HG02884 (cell line): ENCODE data around the gene ATP5F1B.
"Not testable (repeated sequence)": the region's sequence is repeated elsewhere in the genome, so short reads cannot be mapped to it uniquely, and the experiment has no call there.

ENCODE experiments used
- ATAC-seq: cut with Tn5 transposase; IDR thresholded peaks from one replicate; pipeline ENCODE4 v1.9.1; 2021; ENCODE audit warnings: mild to moderate bottlenecking, moderate library complexity; ENCODE audit not compliant: unreplicated experiment

ATP5F1B gene

GRCh38 chr12:56648023-56648422, 2.2 kb upstream of the ATP5F1B start:
- not testable (repeated sequence) for ATAC-seq

GRCh38 chr12:56645201-56645716, 525 bp downstream of the ATP5F1B start:
- ATAC-seq: no peak

- no peak for ATAC-seq
Measured at GRCh38 chr12:56644654-56645053, 1.1 kb downstream of the ATP5F1B start.

GRCh38 chr12:56641219-56641618, 4.6 kb downstream of the ATP5F1B start:
- no peak for ATAC-seq

GRCh38 chr12:56637621-56638020, 8.2 kb downstream of the ATP5F1B start:
- no peak for ATAC-seq

- ATAC-seq: peak; percentile 43
Measured at GRCh38 chr12:56636675-56637540, 8.9 kb downstream of the ATP5F1B start.

GRCh38 chr12:56635806-56636674, 9.7 kb downstream of the ATP5F1B start:
- peak; percentile 45 for ATAC-seq

GRCh38 chr12:56634837-56635791, 10.7 kb downstream of the ATP5F1B start:
- no peak for ATAC-seq

- no peak for ATAC-seq
Measured at GRCh38 chr12:56634242-56634836, 11.4 kb downstream of the ATP5F1B start.

- ATAC-seq: no peak
Measured at GRCh38 chr12:56633468-56634241, 12.1 kb downstream of the ATP5F1B start.

GRCh38 chr12:56632701-56633467, 12.9 kb downstream of the ATP5F1B start:
- no peak for ATAC-seq

GRCh38 chr12:56631790-56632700, 13.7 kb downstream of the ATP5F1B start:
- no peak for ATAC-seq

GRCh38 chr12:56630180-56630632, 15.6 kb downstream of the ATP5F1B start, which contains the start of gene BAZ2A:
Gene BAZ2A, minus strand, starts transcription at chr12:56630326. Its CDS starts 12,796 bp downstream, at chr12:56617530.
- ATAC-seq: peak; percentile 38

GRCh38 chr12:56629459-56630179, 16.2 kb downstream of the ATP5F1B start:
- peak; percentile 7 for ATAC-seq

GRCh38 chr12:56628671-56629458, 16.9 kb downstream of the ATP5F1B start:
- no peak for ATAC-seq

GRCh38 chr12:56626701-56627100, 19.1 kb downstream of the ATP5F1B start:
- no peak for ATAC-seq
